NT2/D1 (cell line): ENCODE data around the gene IQSEC1.

Source experiments
- YY1 ChIP-seq: IDR thresholded peaks from 2 replicates; pipeline ENCODE4 v1.6.1; 2011; ENCODE audit not compliant: insufficient read length, insufficient read depth
- ZNF274 ChIP-seq: IDR thresholded peaks from 2 replicates; pipeline ENCODE4 v1.6.1; 2011; ENCODE audit warnings: mild to moderate bottlenecking, low read depth, low read length

DNA sequence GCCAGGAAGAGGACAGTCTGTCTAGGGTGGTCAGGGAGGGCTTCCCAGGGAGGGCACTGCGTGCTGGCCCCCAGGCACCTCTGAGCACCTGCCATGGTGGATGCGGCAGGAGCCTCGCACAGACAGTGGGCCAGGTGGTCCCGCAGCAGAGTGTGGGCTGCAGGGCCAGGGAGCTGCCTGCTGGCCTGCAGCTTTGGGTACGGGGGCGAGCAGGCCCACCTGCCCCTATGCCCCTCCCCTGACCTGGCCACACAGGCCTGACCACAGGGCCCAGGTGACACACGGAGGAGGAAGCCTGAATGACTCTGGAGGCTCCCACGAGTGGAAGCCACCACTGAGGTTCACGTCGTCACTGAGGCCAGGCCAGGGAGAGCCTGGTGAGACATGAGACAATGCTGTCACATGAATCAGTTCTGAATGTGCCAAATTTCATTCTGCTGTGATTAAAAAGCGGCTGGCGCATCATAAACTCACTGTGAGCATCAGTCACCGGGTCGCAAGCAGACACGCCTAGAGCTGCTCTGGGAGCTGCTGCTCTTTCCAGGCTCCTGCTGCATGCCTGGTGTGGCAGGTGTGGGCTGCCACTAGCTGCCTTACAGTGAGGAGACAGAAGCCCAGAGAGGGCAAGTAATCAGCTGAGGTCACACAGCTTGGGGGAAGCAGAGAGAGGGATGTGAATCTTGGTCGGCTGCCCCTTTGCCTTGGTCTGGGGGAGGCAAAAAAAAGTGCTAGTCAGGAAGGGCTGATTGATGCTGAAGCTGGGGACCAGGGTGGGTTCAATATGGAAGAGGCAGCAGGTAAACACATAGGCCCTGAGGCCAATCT lies 39.5 kb upstream of the IQSEC1 start:
- TF ChIP-seq ZNF274 (no peak), YY1 (no peak)
